Posterior cingulate gyrus (tissue), 11 donors: Measurements from ENCODE around the gene TMEM126A.
"Not testable (repeated sequence)": the region's sequence is repeated elsewhere in the genome, so short reads cannot be mapped to it uniquely, and the experiment has no call there.

Experiments used
- DNase-seq, 10 donors: peaks; one replicate each; pipeline versions ENCODE4 v3.0.0 to v3.0.0-alpha.2; 2020 to 2021; ENCODE audit warnings: mixed read lengths in 3 of 10
- intact Hi-C: fragments of 100-400 bp; cut with DNase I; formaldehyde crosslinking; loops from one replicate; pipeline ENCODE4 v1.15.1; 2023

The TMEM126A gene

GRCh38 chr11:85654343-85654742 lies 6.6 kb downstream of the TMEM126A start:
- intact Hi-C loops, DNase-seq: not testable (repeated sequence)

- intact Hi-C loops: no loop called here
- no peak for DNase-seq
These were observed 9.0 kb downstream of the TMEM126A start for GRCh38 chr11:85656777-85657176.

GRCh38 chr11:85658180-85658579 lies 10.4 kb downstream of the TMEM126A start:
- no peak for DNase-seq
- intact Hi-C loops: no loop called here

- no peak for DNase-seq
- intact Hi-C loops: loop anchor here (5.0 to 10.0 kb wide), 2 partner anchors 65 to 643 kb away; partner anchors contain the start of gene HIKESHI
These were observed 14.4 kb downstream of the TMEM126A start for GRCh38 chr11:85661972-85662664.

- intact Hi-C loops: loop anchor here (5.0 to 10.0 kb wide), 2 partner anchors 66 to 642 kb away; partner anchors contain the start of gene HIKESHI
- DNase-seq: no peak
These were observed 15.4 kb downstream of the TMEM126A start for GRCh38 chr11:85663080-85663752.

- intact Hi-C loops: loop anchor here (1.0 to 10.0 kb wide), 4 partner anchors 17 to 641 kb away; partner anchors contain the start of genes HIKESHI, TMEM126A and TMEM126B
- peak; percentile 72 to 97 (median 84) for DNase-seq
These were observed 16.2 kb downstream of the TMEM126A start for GRCh38 chr11:85663753-85664614.

- intact Hi-C loops: loop anchor here (1.0 to 10.0 kb wide), 4 partner anchors 18 to 640 kb away; partner anchors contain the start of genes HIKESHI, TMEM126A and TMEM126B
- DNase-seq: peak; percentile 91 to 99 (median 94)
These were observed 17.1 kb downstream of the TMEM126A start, which contains the start of gene CREBZF for GRCh38 chr11:85664615-85665481. CREBZF (minus strand) TSS chr11:85665129; CDS start chr11:85664875, 254 bp downstream.

GRCh38 chr11:85665733-85666132 lies 18.0 kb downstream of the TMEM126A start:
- DNase-seq: no peak
- intact Hi-C loops: loop anchor here (2.0 to 10.0 kb wide), 2 partner anchors 19 to 639 kb away; partner anchors contain the start of genes HIKESHI and TMEM126A

- intact Hi-C loops: loop anchor here (10.0 kb wide), 1 partner anchor 638 kb away; the partner anchor contains the start of gene HIKESHI
- no peak for DNase-seq
These were observed 18.9 kb downstream of the TMEM126A start for GRCh38 chr11:85666687-85667086.

- intact Hi-C loops: loop anchor here (10.0 kb wide), 1 partner anchor 637 kb away; the partner anchor contains the start of gene HIKESHI
- no peak for DNase-seq
These were observed 20.4 kb downstream of the TMEM126A start for GRCh38 chr11:85668157-85668556.

- DNase-seq, intact Hi-C loops: not testable (repeated sequence)
These were observed 23.3 kb downstream of the TMEM126A start for GRCh38 chr11:85670949-85671663.

- intact Hi-C loops: no loop called here
- peak in 1 of 10 donors; percentile 34 for DNase-seq
These were observed 24.5 kb downstream of the TMEM126A start for GRCh38 chr11:85672105-85672902.

- intact Hi-C loops: no loop called here
- no peak for DNase-seq
These were observed 25.6 kb downstream of the TMEM126A start for GRCh38 chr11:85673393-85673792.

- DNase-seq: no peak
- intact Hi-C loops: no loop called here
These were observed 31.8 kb downstream of the TMEM126A start for GRCh38 chr11:85679576-85679975.

GRCh38 chr11:85680897-85681296 lies 33.1 kb downstream of the TMEM126A start:
- no peak for DNase-seq
- intact Hi-C loops: no loop called here

- peak; percentile 45 to 95 (median 70) for DNase-seq
- intact Hi-C loops: no loop called here
These were observed 34.9 kb downstream of the TMEM126A start for GRCh38 chr11:85682330-85683305.
